Forelimb muscle (tissue), 1 donor: ENCODE results near the gene DPM2. TPM values are rescaled to one million over a fixed set of nuclear protein-coding genes. Genes with fewer than 3 reads are reported as not detected.

Source experiments
- DNase-seq: peaks from one replicate; pipeline ENCODE4 v3.0.0-alpha.2; 2013; ENCODE audit warnings: low read depth
- polyA plus RNA-seq: library from polyadenylated mRNA; unstranded; fragments of 120-200 nt; gene quantifications from one replicate; pipeline ENCODE4 v1.2.1, GENCODE V29; 2013; ENCODE audit not compliant: insufficient read length

The DPM2 gene
- polyA plus RNA-seq, 1 donor, result 19.8 TPM

GRCh38 chr9:127955294-127956015, 17.8 kb upstream of the DPM2 start:
- DNase-seq, result no peak

DNA sequence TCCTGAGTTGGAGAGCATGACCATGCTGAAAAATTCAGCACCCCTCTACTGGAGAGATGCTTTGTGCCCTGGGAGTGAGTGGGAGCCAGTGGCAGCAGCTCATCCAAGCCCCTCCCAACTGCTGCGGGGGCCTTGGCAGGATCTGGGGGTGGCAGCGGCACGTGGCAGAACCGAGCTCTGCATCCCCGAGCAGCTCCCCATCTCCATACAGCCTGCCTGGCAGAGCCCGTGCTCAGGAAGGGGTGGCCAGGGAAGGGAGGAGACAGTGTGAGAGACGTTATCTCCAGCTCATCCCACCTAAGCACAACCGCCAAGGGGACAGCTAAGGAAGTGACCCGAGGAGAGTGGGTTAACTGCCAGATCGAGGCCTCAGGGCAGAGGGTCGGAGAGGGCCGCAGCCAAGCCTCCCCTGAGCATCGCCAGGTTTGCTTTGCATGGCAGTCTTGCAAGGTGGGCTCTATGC, 17.2 kb upstream of the DPM2 start:
- no peak for DNase-seq

GRCh38 chr9:127953768-127954505, 16.3 kb upstream of the DPM2 start:
- DNase-seq, result no peak

GRCh38 chr9:127953154-127953553, 15.5 kb upstream of the DPM2 start:
- no peak for DNase-seq

DNA sequence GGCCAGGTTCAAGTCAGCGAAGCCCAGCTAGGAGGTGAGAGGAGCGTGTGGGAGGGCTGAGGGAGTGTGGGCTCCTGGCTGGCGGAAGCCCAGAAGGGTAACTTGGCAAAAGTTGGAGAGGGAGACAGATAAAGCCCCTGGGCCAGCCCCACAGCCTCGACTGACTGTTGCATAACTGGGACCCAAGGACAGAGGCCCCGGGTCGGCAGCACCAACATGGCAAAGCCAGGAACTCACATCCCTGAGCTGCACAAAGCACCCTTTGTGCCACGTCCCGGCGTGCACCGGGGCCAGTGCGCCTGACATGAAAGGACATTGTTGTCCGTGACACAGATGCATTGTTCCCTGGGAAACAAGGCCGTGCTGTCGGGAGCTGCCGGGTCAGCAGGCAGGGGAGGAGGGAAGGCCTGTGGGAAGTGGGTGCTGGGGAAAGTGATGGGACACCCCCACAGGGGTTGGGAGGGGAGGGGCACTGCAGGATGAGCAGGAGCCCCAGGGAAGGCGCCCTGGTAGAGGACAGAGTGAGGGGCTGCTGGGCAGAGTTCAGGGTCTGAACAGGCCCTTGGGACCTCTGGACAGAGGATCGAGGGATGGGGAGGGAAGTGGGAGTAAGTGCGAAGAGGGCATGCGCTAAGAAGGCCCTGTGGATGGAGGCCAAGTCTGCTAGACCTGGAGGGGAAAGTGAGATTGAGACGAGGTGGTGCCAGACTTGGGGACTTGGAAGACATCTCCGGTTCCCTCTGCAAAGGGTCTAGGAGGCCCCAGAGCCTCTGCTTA, 13.0 kb upstream of the DPM2 start:
- no peak for DNase-seq

GRCh38 chr9:127949827-127950512, 12.3 kb upstream of the DPM2 start:
- no peak for DNase-seq

DNA sequence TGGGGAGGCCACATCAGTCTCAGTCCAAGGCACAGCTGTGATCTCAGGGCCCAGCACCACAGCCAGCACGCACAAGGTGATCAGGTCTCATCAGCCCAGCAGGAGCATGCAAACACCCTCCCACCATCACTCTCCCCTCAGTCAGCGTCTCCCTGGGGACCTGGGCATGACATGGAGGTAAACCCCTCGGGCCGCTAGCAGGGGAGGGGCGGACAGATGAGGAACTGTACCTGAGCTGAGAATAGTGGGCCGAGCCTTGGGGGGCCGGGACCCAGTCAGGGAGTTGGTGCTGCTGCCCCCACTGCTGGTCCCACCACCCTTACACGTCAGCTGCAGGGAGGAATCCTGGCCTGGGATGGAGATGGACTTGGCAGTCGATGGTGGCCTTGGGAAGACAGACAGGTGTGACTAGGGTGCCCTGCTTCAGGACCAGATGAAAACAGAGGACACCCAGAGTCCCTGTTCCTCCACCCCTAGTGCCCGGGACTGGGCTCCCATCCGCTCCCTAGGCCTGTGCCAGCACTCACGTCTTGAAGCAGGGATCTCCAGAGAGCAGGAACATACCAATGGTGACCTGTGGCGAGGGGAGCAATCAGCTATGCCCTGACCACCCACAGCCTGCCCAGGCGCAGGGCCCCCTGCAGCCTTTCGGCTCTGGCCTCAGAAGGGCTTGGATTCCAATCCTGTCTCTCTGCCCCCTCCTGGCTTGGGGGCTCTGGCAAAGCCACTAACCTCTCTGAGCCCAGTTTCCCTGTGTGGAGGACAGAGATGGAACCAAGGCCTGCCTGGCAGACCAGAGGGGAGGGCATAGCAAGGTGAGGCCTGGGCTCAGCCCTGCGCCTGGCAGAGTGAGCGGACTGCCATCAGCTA, 10.4 kb upstream of the DPM2 start:
- no peak for DNase-seq

- no peak for DNase-seq
Measured at GRCh38 chr9:127946728-127947127, 9.1 kb upstream of the DPM2 start.

GRCh38 chr9:127945942-127946341, 8.3 kb upstream of the DPM2 start:
- DNase-seq, result no peak

DNA sequence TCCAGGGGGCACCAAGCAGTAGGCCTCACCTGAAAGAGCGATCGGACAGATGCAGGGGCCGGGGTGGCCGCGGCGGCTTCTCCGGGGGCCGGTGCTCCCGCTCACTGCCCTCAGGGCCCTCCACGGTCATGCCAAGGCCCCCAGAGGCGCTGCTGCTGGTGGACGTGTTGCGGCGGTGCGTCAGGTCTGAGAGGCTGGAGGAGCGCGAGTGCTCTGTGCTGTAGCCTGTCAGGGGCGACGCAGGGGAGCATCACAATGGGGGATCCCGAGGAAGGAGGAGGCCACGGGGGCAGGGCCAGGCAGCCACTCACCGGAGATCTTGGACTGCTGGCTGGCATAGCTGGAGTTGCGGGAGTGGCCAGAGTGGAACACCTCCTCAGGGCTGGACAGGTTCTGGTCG, 7.7 kb upstream of the DPM2 start:
- no peak for DNase-seq

GRCh38 chr9:127944586-127945218, 7.0 kb upstream of the DPM2 start:
- no peak for DNase-seq

- no peak for DNase-seq
Measured at GRCh38 chr9:127943731-127944144, 6.1 kb upstream of the DPM2 start.

DNA sequence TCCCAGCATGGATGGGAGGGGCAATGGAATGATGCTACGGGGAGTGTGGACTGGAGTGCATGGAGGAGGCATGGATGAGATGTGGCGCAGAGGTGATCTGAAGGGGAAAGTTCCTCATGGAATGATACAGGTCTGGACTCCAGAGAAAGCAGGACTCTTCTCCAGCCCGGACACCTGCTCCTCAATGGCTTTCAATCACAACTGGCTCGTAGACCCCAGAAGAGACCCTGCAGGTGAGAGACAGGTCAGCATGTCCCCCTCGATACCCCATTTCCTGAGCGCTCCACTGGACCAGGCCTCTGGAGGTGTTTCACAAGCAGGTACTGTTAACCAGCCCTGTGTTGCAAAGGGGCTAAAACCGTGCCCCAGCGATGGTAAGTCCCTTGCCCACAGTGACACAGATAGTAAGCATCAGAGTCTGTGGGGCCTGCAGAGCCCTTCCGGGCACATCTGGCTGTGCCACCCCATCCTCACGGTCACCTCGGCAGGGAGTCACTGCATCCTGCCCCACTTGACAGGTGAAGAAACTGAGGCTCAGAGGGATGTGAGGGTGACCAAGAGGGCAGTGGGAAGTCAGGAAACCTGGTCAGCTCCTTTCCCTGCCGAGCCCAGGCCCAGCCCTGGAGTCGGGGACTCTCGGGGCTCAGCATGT, 5.5 kb upstream of the DPM2 start:
- DNase-seq, result no peak

DNA sequence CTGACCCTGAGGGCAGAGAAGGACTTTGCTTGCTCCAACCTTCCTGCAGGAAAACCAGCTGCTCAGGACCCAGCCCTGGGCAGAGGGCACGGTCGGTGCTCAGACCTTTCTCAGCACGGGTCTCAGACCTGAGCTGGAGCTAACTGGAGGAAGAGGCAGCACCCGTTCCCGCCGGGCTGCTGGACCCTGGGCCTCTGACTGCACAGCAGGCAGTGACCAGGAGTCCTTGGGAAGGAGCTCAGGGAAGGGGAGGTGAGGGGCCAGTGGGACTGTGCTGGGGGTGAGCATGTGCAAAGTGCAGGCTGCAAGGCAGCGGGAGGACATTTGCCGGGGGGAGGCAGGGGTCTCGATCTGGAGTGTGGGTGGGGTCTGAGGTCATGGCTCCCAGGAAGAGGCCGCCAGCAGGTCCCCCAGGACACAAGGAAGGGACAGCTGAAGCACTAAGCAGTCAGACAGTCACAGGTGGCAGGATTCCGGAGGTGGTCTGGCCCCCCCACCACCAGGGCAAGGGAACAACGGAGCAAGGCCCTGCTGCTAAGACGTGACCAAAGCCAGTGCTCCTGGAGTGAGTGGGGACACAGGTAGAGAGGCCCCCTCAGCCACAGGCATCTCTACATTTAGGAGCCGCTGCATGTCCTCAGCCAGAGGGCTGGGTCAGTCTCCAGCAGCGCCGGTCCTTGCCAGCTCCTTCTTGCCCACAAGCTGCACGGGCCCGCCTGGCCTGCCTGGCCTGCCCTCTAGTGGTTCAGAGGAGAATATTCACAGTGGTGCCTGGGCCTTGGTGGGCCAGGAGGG, 4.8 kb upstream of the DPM2 start:
- DNase-seq, result no peak

DNA sequence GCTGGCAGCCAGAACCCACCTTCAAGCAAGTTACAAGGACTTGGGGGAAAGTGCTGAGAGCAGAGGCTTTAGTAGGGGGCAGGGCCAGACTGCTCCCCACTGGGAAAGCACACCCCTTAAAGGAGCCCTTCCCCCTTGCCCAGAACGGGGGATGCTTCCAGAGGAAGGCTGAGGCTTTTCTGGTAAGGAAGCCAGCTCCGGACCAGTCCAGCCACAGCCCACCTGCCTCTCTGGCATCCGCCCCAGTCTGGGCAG, 4.2 kb upstream of the DPM2 start:
- no peak for DNase-seq

DNA sequence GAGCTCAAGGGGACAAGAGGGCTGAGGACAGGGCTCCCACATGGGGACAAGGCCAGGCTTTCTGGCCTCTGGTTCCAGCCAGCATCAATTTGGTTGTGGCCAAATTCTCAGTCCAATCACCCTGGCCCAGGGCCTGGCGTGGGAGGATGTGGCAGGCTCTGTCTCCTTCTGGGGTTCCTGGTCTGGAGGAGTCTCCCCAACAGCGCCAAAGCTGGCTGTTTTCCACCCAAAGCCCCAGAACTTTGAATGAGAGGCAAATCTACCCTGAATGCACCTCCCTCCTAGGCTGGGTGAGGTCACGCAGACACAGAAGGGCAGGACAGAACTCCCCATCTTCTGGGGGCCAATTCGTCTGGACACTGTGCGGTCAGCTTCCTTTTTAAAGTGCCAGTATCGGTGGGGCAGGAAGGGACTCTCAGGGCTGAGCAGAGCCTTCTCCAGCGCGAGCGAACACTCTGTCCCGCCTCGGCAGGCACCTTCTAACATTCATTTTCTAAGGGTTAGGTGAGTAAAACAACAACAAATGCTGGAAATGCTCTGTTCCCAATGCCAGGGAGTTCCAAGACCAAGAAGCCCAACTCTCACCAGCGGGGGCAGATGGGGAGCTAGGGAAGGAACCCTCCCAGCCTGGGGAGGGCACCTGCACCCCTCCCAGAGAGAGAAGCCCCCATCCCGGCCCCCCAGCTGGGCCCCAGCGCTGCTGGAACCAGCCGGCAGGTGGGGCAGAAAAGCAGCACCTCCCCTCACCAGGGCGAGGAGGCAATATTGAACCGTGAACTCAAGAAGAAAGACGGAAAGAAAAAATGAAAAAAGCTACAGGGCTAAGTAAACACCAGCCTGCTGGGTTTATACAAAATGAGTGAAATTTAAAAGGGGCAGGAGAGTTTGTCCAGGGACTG, 3.7 kb upstream of the DPM2 start:
- DNase-seq, result no peak

- no peak for DNase-seq
Measured at GRCh38 chr9:127940593-127940992, 2.9 kb upstream of the DPM2 start.

GRCh38 chr9:127938298-127938690, 640 bp upstream of the DPM2 start:
- DNase-seq, result no peak

GRCh38 chr9:127937056-127937387, 632 bp downstream of the DPM2 start:
- no peak for DNase-seq
